OCI-LY3 (cell line): ENCODE results near the gene ERAP2.

ENCODE experiments used
- CTCF ChIP-seq: fragments of 200-600, 300-600 bp; sonication (generic); IDR thresholded peaks from 2 replicates; pipeline ENCODE4 v1.5.1; 2014; ENCODE audit warnings: antibody characterized with exemption, low read length, low read depth
- EZH2phosphoT487 ChIP-seq: fragments of 200-600 bp; shearing (Covaris generic); IDR thresholded peaks from 2 replicates; pipeline ENCODE4 v1.6.1; 2018; ENCODE audit warnings: antibody characterized with exemption, mixed run types, low read depth

- TF ChIP-seq CTCF = no peak
- TF ChIP-seq EZH2phosphoT487 = no peak
Measured at GRCh38 chr5:96838201-96839070, 37.9 kb upstream of the ERAP2 start.
